Breast epithelium (tissue), 4 donors: Measurements from ENCODE around the gene NTHL1. TPM values are rescaled to one million over a fixed set of nuclear protein-coding genes. Genes with fewer than 3 reads are reported as not detected.

Experiments
- DNase-seq, 2 donors: peaks; one replicate each; pipeline ENCODE4 v3.0.0-alpha.2; 2019; ENCODE audit warnings: low spot score in 2 of 2
- H3K27ac ChIP-seq, 2 donors: fragments of 200-600 bp; sonication (generic) in 1 of 2; one replicate each; pipeline ENCODE4 v1.5.1; 2016 to 2019; ENCODE audit warnings: mild to moderate bottlenecking in 1 of 2
- H3K27me3 ChIP-seq, 2 donors: fragments of 200-600 bp; sonication (generic) in 1 of 2; one replicate each; pipeline versions ENCODE4 v1.5.1 to v1.6.0; 2017 to 2019; ENCODE audit warnings: control low read depth in 1 of 2, mild to moderate bottlenecking in 1 of 2
- H3K36me3 ChIP-seq: fragments of 200-600 bp; one replicate; pipeline ENCODE4 v1.5.1; 2019
- H3K4me1 ChIP-seq, 2 donors: fragments of 200-600 bp; sonication (generic); one replicate each; pipeline ENCODE4 v1.5.1; 2016 to 2019; ENCODE audit warnings: control low read depth in 1 of 2
- H3K4me3 ChIP-seq, 3 donors: fragments of 200-600 bp; sonication (generic); 1 replicate in 2 of 3; 2 replicates in 1 of 3; pipeline ENCODE4 v1.5.1; 2016 to 2019; ENCODE audit warnings: mild to moderate bottlenecking in 3 of 3, moderate library complexity in 2 of 3
- H3K9me3 ChIP-seq, 2 donors: fragments of 200-600 bp; sonication (generic) in 1 of 2; one replicate each; pipeline ENCODE4 v1.5.1; 2016 to 2019; ENCODE audit warnings: control low read depth in 1 of 2
- CTCF ChIP-seq, 3 donors: fragments of 450-650 bp; IDR thresholded peaks; one replicate each; pipeline ENCODE4 v1.5.1; 2016 to 2017; ENCODE audit warnings: antibody characterized with exemption in 3 of 3, mild to moderate bottlenecking in 3 of 3, moderate library complexity in 3 of 3
- POLR2A ChIP-seq: fragments of 450-650 bp; IDR thresholded peaks from one replicate; pipeline ENCODE4 v1.6.1; 2016; ENCODE audit warnings: antibody characterized with exemption, mild to moderate bottlenecking, moderate library complexity
- POLR2AphosphoS5 ChIP-seq, 3 donors: sonication (generic); formaldehyde crosslinking; IDR thresholded peaks; one replicate each; pipeline ENCODE4 v1.6.1; 2017; ENCODE audit warnings: antibody characterized with exemption in 3 of 3
- intact Hi-C: fragments of 100-400 bp; cut with DNase I; formaldehyde crosslinking; loops from one replicate; pipeline ENCODE4 v1.15.1; 2023; ENCODE audit warnings: low total_unique reads
- total RNA-seq, 3 donors: library from RNA; depleted of rRNA; stranded (reverse); fragments of >200 nt; gene quantifications; one replicate each; pipeline ENCODE4 v1.1.0, GENCODE V29; 2016

Gene NTHL1
- total RNA-seq, 3 donors from 2014 or later: 10.6 to 27.9 (median 16.1) TPM

GRCh38 chr16:2019921-2020831, 27.5 kb downstream of the NTHL1 start:
- intact Hi-C loops: no loop called here
- Histone ChIP-seq H3K4me3 (peak overlapping the region in 2 of 3 donors; percentile 22 to 55), H3K27me3 (peaks cover 8 to 20% of the 10 kb centered on the region in 2 donors), H3K27ac (no peak overlapping the region), H3K36me3 (no peaks in the 10 kb centered on the region), H3K9me3 (no peaks in the 10 kb centered on the region), H3K4me1 (peaks cover 7% of the 10 kb centered on the region in 2 donors)
- DNase-seq: no peak
- no peak for TF ChIP-seq POLR2AphosphoS5 (IDR thresholded peaks at IDR 0.05)
- no peak for TF ChIP-seq CTCF (IDR thresholded peaks at IDR 0.05)
- TF ChIP-seq POLR2A: no peak

GRCh38 chr16:2019518-2019920, 28.1 kb downstream of the NTHL1 start, which contains the start of gene NPW:
NPW (plus strand) TSS chr16:2019785.
- Histone ChIP-seq H3K4me3 (peak within 1 kb of the TSS in 2 of 3 donors; percentile 22 to 55), H3K36me3 (no peaks in the 10 kb centered on the region), H3K9me3 (no peaks in the 10 kb centered on the region), H3K27ac (no peak within 1 kb of the TSS), H3K4me1 (peaks cover 7% of the 10 kb centered on the region in 2 donors), H3K27me3 (peaks cover 8 to 20% of the 10 kb centered on the region in 2 donors)
- DNase-seq: no peak
- no peak for TF ChIP-seq POLR2AphosphoS5 (IDR thresholded peaks at IDR 0.05)
- no peak for TF ChIP-seq POLR2A
- TF ChIP-seq CTCF (IDR thresholded peaks at IDR 0.05): no peak
- intact Hi-C loops: no loop called here

GRCh38 chr16:2016407-2016922, 31.2 kb downstream of the NTHL1 start:
- no peak overlapping the region for H3K27ac ChIP-seq
- H3K4me1 ChIP-seq: peaks cover 3 to 7% of the 10 kb centered on the region in 2 donors
- TF ChIP-seq CTCF (IDR thresholded peaks at IDR 0.05) (no peak), POLR2AphosphoS5 (IDR thresholded peaks at IDR 0.05) (no peak), POLR2A (no peak)
- no peaks in the 10 kb centered on the region for H3K9me3 ChIP-seq
- no peaks in the 10 kb centered on the region for H3K36me3 ChIP-seq
- no peak overlapping the region for H3K4me3 ChIP-seq
- intact Hi-C loops: no loop called here
- DNase-seq: no peak
- peaks cover 8 to 20% of the 10 kb centered on the region in 2 donors for H3K27me3 ChIP-seq

GRCh38 chr16:2015947-2016208, 31.8 kb downstream of the NTHL1 start:
- no peak overlapping the region for H3K27ac ChIP-seq
- no peak overlapping the region for H3K4me3 ChIP-seq
- H3K36me3 ChIP-seq: no peaks in the 10 kb centered on the region
- H3K4me1 ChIP-seq: peaks cover 3 to 7% of the 10 kb centered on the region in 2 donors
- DNase-seq: no peak
- intact Hi-C loops: no loop called here
- peaks cover 8 to 20% of the 10 kb centered on the region in 2 donors for H3K27me3 ChIP-seq
- H3K9me3 ChIP-seq: no peaks in the 10 kb centered on the region
- no peak for TF ChIP-seq POLR2A
- no peak for TF ChIP-seq POLR2AphosphoS5 (IDR thresholded peaks at IDR 0.05)
- no peak for TF ChIP-seq CTCF (IDR thresholded peaks at IDR 0.05)
